Fibroblast of upper back skin (primary cell): ENCODE results near the gene ZBTB22.
A peak's percentile ranks its signal among the peaks of the same experiment; 100 is the strongest.
"Not testable (repeated sequence)": the region's sequence is repeated elsewhere in the genome, so short reads cannot be mapped to it uniquely, and the experiment has no call there.

Experiments
- DNase-seq: peaks from one replicate; pipeline ENCODE4 v3.0.0-alpha.2; 2013

The ZBTB22 gene

GRCh38 chr6:33317669-33318425, at the start of gene ZBTB22:
ZBTB22 (minus strand) TSS chr6:33317744; CDS start chr6:33316916, 828 bp downstream.
- peak; percentile 99 for DNase-seq

- no peak for DNase-seq
Measured at GRCh38 chr6:33367009-33367714, 49.6 kb upstream of the ZBTB22 start.

GRCh38 chr6:33365206-33365971, 47.8 kb upstream of the ZBTB22 start:
- not testable (repeated sequence) for DNase-seq

- peak; percentile 65 for DNase-seq
Measured at GRCh38 chr6:33364475-33365205, 47.1 kb upstream of the ZBTB22 start.

GRCh38 chr6:33363486-33363885, 45.9 kb upstream of the ZBTB22 start:
- DNase-seq: not testable (repeated sequence)

GRCh38 chr6:33359331-33359730, 41.8 kb upstream of the ZBTB22 start:
- DNase-seq: no peak

GRCh38 chr6:33357160-33357871, 39.8 kb upstream of the ZBTB22 start:
- DNase-seq: not testable (repeated sequence)

GRCh38 chr6:33356295-33356694, 38.8 kb upstream of the ZBTB22 start:
- DNase-seq: no peak

GRCh38 chr6:33355860-33356259, 38.3 kb upstream of the ZBTB22 start:
- DNase-seq: not testable (repeated sequence)

- no peak for DNase-seq
Measured at GRCh38 chr6:33347816-33348215, 30.3 kb upstream of the ZBTB22 start.

- DNase-seq: peak; percentile 5
Measured at GRCh38 chr6:33346972-33347371, 29.4 kb upstream of the ZBTB22 start.

- peak; percentile 88 for DNase-seq
Measured at GRCh38 chr6:33344701-33345697, 27.5 kb upstream of the ZBTB22 start.

GRCh38 chr6:33343953-33344611, 26.5 kb upstream of the ZBTB22 start:
- DNase-seq: no peak

GRCh38 chr6:33343606-33343952, 26.0 kb upstream of the ZBTB22 start:
- DNase-seq: not testable (repeated sequence)

- no peak for DNase-seq
Measured at GRCh38 chr6:33339193-33339592, 21.6 kb upstream of the ZBTB22 start.

GRCh38 chr6:33336495-33336894, 19.0 kb upstream of the ZBTB22 start:
- DNase-seq: no peak

- no peak for DNase-seq
Measured at GRCh38 chr6:33335916-33336315, 18.4 kb upstream of the ZBTB22 start.

- no peak for DNase-seq
Measured at GRCh38 chr6:33333666-33334065, 16.1 kb upstream of the ZBTB22 start.

- DNase-seq: no peak
Measured at GRCh38 chr6:33330736-33331135, 13.2 kb upstream of the ZBTB22 start.

- no peak for DNase-seq
Measured at GRCh38 chr6:33329058-33329457, 11.5 kb upstream of the ZBTB22 start.
